ENCODE measurements around the gene MUC3A. TPM values are rescaled to one million over a fixed set of nuclear protein-coding genes. Genes with fewer than 3 reads are reported as not detected.

Gene MUC3A
- total and polyA plus RNA-seq, 2 of the 8 experiments (the other 6 are each of a cell fraction or from before 2014, with no cell fraction given) = 15.4 to 43.9 TPM

GRCh38 chr7:100921039-100921438 lies 28.3 kb upstream of the MUC3A start:
- DNase-seq (ENCODE audit: low read depth in 1 of 2, low spot score in 2 of 2) = no peak

More at GRCh38 chr7:100921039-100921438, 28.3 kb upstream of the MUC3A start:
- peaks cover 0 to 2% (median under 1%) of the 10 kb centered on the region in 4 experiments; a peak in 1 of 7 replicates for H3K4me1 ChIP-seq (replicated peaks in 1 of 4; ENCODE audit: control insufficient read depth in 3 of 4, insufficient read depth in 4 of 4, low read length in 3 of 4)
- H3K27ac ChIP-seq (ENCODE audit: low read depth, low read length) = no peak overlapping the region
- FAIRE-seq = no peak
- H2BK20ac ChIP-seq (ENCODE audit: low read length) = no peak overlapping the region; the same call in 1 of the 2 replicates
- peak overlapping the region; percentile 4; the same call in 1 of the 2 replicates for H3K18ac ChIP-seq (ENCODE audit: extremely low read depth, low read length)
- H3K56ac ChIP-seq (replicated peaks; ENCODE audit: insufficient read length, low read depth, low read length) = no peak overlapping the region
- ChIA-PET POLR2A (ENCODE audit: partially characterized antibody) (no interaction called here), CTCF (ENCODE audit: partially characterized antibody) (interaction anchor here (0.7 to 1.5 kb wide), 5 partner anchors 11 to 37 kb away, joined by 3 to 6 read pairs (median 4); no protein-coding TSS in a partner anchor)
- no peak overlapping the region for H4K5ac ChIP-seq (ENCODE audit: insufficient read length, low read depth, low read length)
- peak in 2 of 3 experiments; percentile 22 to 26; a peak in 2 of 4 replicates for TF ChIP-seq CTCF (IDR thresholded peaks at IDR 0.05; ENCODE audit: control extremely low read depth in 1 of 3, insufficient read depth in 1 of 3, low read depth in 1 of 3, low read length in 3 of 3)
- no peak for TF ChIP-seq POLR2A (IDR thresholded peaks at IDR 0.05; ENCODE audit: control extremely low read depth in 1 of 2, low read depth in 2 of 2, low read length in 2 of 2)
- no peak overlapping the region; the same call in 1 of the 2 replicates for H2BK15ac ChIP-seq (ENCODE audit: low read length)
- no peak overlapping the region for H2AK5ac ChIP-seq (ENCODE audit: low read depth, low read length)
- no peak overlapping the region for H3K4me2 ChIP-seq (ENCODE audit: insufficient read depth in 1 of 2, low read depth in 2 of 2, low read length in 2 of 2)
- no peak overlapping the region for H3K14ac ChIP-seq (ENCODE audit: insufficient read length)
- no peak overlapping the region for H3K9ac ChIP-seq (replicated peaks in 1 of 4; ENCODE audit: extremely low read depth in 1 of 4, low read depth in 3 of 4, low read length in 3 of 4)
- no peaks in the 10 kb centered on the region for H3K9me3 ChIP-seq (ENCODE audit: insufficient read depth in 2 of 2, low read depth in 1 of 2, low read length in 1 of 2)
- H2BK120ac ChIP-seq (replicated peaks; ENCODE audit: low read depth, low read length) = no peak overlapping the region
- no peak overlapping the region for H3K4ac ChIP-seq (replicated peaks; ENCODE audit: insufficient read length, low read depth, low read length)
- no peak overlapping the region for H2BK12ac ChIP-seq (ENCODE audit: low read depth, low read length)
- H4K91ac ChIP-seq (replicated peaks; ENCODE audit: insufficient read length, low read length) = no peak overlapping the region
- no peak overlapping the region for H3K4me3 ChIP-seq (ENCODE audit: extremely low read depth in 1 of 4, insufficient read depth in 2 of 4, low read depth in 3 of 4, low read length in 4 of 4)
- H3K23ac ChIP-seq (ENCODE audit: insufficient read length) = no peak overlapping the region
- no peaks in the 10 kb centered on the region for H3K36me3 ChIP-seq (ENCODE audit: control insufficient read depth in 2 of 4, insufficient read depth in 4 of 4, low read length in 3 of 4)
- H3K79me1 ChIP-seq (ENCODE audit: low read depth, low read length) = no peaks in the 10 kb centered on the region
- H4K8ac ChIP-seq (ENCODE audit: extremely low read depth, insufficient read depth, low read length) = no peak overlapping the region
- H3K79me2 ChIP-seq (ENCODE audit: control insufficient read depth in 1 of 2, insufficient read depth in 2 of 2, low read length in 2 of 2) = no peaks in the 10 kb centered on the region
- no peak overlapping the region for H2AFZ ChIP-seq (ENCODE audit: low read length)
- H4K20me1 ChIP-seq (replicated peaks in 1 of 2; ENCODE audit: control insufficient read depth in 1 of 2, insufficient read depth in 2 of 2, low read length in 2 of 2) = no peaks in the 10 kb centered on the region
- peak overlapping the region; percentile 32; the same call in 1 of the 2 replicates for H2BK5ac ChIP-seq (ENCODE audit: low read depth, low read length)
- H3K27me3 ChIP-seq (replicated peaks in 1 of 4; ENCODE audit: control insufficient read depth in 3 of 4, extremely low read depth in 1 of 4, insufficient read depth in 3 of 4, low read length in 3 of 4) = no peaks in the 10 kb centered on the region
- no peaks in the 10 kb centered on the region; the same call in none of the 2 replicates for H3K23me2 ChIP-seq (ENCODE audit: low read depth, low read length)

All from H1 (cell line).